GM10266 (cell line): ENCODE results near the gene FOXA2.
"Not testable (repeated sequence)": the region's sequence is repeated elsewhere in the genome, so short reads cannot be mapped to it uniquely, and the experiment has no call there.

Source experiments
- DNase-seq: peaks from one replicate; pipeline ENCODE4 v3.0.0; 2012; ENCODE audit errors: extremely low spot score
- CTCF ChIP-seq: IDR thresholded peaks from 2 replicates; pipeline ENCODE4 v1.5.1; 2012; ENCODE audit warnings: mild to moderate bottlenecking, low read depth; ENCODE audit not compliant: control insufficient read depth, insufficient read depth; ENCODE audit errors: missing control alignments

The FOXA2 gene

DNA sequence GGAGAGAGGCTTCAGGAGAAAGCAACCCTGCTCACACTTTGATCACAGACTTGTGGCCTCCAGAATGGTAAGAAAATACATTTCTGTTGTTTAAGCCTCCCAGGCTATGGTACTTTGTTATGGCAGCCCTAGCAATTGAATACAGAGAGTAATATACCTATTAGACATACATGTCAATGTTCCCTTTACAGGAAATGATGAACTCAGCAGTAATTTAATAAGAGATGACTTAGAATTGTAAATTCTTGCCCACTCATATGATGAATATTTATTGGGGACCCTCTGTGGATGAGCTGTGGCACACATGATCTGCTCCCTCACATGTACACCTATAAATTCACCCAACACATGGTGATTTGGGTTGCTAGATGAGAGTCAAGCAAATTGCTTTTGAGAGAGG is 20.4 kb upstream of the FOXA2 start:
- no peak for DNase-seq
- no peak for TF ChIP-seq CTCF

DNA sequence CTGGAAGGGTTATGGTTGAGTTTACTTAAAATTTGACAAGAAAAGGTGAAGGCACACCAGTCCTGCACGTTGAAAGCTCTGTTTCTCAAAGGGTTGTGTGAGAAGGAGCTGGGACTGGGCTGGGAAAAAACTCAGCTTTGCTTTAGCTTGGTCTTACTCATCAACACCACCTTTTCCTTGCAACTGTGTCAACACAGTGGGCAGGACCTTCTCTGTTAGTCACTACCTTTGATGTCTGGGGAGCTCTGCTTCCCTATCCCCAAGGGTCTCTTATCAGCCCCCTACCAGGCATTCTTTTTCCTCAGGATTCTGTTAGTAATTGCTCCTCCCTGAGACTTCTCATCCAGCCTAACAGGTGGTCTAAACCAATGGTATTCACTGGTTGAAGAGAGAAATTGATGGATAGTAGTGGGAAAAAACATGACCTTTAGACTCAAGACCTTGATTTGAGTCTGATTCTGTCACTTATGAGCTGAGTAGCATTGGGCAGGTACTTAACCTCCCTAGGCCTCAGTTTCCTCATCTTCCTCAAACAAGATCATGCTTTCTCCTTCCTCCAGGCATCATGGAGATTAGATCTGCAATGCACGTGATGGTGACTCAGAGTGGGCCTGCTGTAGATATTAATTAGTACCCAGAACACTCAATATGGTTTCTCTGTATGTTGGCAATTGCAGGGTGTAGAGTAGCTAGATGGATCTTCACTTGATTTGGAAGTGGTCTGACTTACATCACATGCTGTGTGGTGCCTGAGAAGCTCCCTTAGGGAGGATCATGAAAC is 17.2 kb upstream of the FOXA2 start:
- TF ChIP-seq CTCF, result no peak

DNA sequence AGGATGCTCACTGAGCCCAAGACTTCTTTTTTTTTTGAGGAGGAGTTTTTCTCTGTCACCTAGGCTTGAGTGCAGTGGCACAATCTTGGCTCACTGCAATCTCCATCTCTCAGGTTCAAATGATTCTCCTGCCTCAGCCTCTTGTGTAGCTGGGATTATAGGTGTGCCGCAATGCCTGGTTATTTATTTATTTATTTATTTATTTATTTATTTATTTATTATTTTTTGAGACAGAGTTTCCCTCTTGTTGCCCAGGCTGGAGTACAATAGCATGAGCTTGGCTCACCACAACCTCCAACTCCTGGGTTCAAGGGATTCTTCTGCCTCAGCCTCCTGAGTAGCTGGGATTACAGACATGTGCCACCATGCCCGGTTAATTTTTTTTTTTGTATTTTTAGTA is 14.9 kb upstream of the FOXA2 start:
- DNase-seq, result not testable (repeated sequence)

More for the DNA sequence above, 17.2 kb upstream of the FOXA2 start:
- DNase-seq, result no peak

DNA sequence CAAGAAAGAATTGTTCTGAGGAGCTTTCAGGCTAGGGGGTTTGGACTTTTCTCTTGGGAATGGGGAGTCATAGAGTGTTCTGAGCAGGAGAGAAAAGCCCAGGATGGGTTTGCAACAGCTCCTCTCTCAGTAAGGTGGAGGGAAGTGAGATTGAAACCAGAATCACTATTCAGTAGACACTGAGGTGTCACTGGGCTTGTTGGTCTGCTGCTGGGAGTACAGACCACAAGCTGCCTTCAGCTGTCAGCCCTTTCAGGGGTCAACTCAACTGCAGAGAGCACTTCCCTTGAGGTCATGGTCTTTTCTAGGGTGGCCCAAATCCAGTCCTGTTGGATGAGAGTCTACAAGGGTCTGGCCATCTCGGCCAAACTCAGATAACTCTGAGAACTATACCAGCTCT is 12.9 kb upstream of the FOXA2 start:
- DNase-seq, result no peak
- no peak for TF ChIP-seq CTCF

DNA sequence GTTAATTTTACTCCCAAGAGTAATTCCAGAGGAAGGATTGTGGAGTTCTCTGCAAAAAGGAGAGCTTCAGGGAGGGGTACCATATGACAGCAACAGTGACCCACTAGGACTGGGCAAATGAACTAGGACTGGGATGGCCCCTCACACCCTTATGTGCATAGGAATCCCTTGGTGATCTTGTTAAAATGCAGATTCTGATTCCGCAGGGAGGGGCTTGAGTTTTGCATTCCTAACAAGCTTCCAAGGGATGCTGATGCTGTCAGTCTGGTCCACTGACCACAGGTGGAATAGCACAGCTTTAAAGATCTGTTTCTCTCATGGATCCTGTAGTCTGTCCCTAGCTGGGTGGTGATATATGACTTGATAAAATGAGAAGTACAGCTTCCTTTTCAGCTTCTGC is 6.3 kb upstream of the FOXA2 start:
- TF ChIP-seq CTCF, result no peak
- DNase-seq, result no peak

GRCh38 chr20:22586645-22587310 is 2.4 kb upstream of the FOXA2 start:
- peak; percentile 58 for TF ChIP-seq CTCF
- no peak for DNase-seq

- no peak for DNase-seq
- no peak for TF ChIP-seq CTCF
Observed at GRCh38 chr20:22585786-22586493, 1.6 kb upstream of the FOXA2 start.
